NB4 (cell line): ENCODE data around the gene MUL1.

Experiments used
- MYC ChIP-seq: IDR thresholded peaks from 2 replicates; pipeline ENCODE4 v1.6.1; 2011; ENCODE audit warnings: low read depth, low read length
- POLR2A ChIP-seq: IDR thresholded peaks from 2 replicates; pipeline ENCODE4 v1.6.1; 2011; ENCODE audit warnings: mild to moderate bottlenecking; ENCODE audit not compliant: insufficient read length; ENCODE audit errors: extremely low read depth
- TF ChIP-seq, protein P1 (sequence below): IDR thresholded peaks from one replicate; pipeline ENCODE4 v1.5.1; 2012; ENCODE audit warnings: low read depth, low read length
- TF ChIP-seq, protein P2 (sequence below): IDR thresholded peaks from 2 replicates; pipeline ENCODE4 v1.6.1; 2011; ENCODE audit warnings: low read depth, low read length

DNA sequence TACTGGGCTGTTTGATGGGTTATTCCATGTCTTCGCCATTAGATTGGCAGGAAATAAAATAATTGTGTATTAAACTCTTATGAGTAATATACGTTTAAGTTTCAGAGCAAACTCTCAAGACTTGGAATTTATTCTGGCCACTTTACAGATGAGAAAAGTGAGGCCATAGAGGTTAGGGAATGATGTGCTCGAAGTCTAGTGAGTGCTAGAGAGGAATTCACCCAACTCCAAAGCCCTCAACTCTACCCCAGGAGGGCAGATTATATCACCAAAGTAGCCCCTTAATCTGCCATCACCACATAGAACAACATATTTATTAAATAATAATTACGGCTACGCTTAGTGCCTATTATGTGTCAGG, 440 bp upstream of the MUL1 start:
- TF ChIP-seq, protein P1, sequence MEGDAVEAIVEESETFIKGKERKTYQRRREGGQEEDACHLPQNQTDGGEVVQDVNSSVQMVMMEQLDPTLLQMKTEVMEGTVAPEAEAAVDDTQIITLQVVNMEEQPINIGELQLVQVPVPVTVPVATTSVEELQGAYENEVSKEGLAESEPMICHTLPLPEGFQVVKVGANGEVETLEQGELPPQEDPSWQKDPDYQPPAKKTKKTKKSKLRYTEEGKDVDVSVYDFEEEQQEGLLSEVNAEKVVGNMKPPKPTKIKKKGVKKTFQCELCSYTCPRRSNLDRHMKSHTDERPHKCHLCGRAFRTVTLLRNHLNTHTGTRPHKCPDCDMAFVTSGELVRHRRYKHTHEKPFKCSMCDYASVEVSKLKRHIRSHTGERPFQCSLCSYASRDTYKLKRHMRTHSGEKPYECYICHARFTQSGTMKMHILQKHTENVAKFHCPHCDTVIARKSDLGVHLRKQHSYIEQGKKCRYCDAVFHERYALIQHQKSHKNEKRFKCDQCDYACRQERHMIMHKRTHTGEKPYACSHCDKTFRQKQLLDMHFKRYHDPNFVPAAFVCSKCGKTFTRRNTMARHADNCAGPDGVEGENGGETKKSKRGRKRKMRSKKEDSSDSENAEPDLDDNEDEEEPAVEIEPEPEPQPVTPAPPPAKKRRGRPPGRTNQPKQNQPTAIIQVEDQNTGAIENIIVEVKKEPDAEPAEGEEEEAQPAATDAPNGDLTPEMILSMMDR = no peak
- TF ChIP-seq POLR2A (no peak), MYC (no peak)
- TF ChIP-seq, protein P2, sequence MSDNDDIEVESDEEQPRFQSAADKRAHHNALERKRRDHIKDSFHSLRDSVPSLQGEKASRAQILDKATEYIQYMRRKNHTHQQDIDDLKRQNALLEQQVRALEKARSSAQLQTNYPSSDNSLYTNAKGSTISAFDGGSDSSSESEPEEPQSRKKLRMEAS = no peak
